HG03095 (cell line): ENCODE measurements around the gene ADAMTS1.
"Not testable (repeated sequence)": the region's sequence is repeated elsewhere in the genome, so short reads cannot be mapped to it uniquely, and the experiment has no call there.

Experiments
- ATAC-seq: cut with Tn5 transposase; IDR thresholded peaks from one replicate; pipeline ENCODE4 v1.9.1; 2021; ENCODE audit warnings: moderate library complexity; ENCODE audit not compliant: unreplicated experiment

Gene ADAMTS1

DNA sequence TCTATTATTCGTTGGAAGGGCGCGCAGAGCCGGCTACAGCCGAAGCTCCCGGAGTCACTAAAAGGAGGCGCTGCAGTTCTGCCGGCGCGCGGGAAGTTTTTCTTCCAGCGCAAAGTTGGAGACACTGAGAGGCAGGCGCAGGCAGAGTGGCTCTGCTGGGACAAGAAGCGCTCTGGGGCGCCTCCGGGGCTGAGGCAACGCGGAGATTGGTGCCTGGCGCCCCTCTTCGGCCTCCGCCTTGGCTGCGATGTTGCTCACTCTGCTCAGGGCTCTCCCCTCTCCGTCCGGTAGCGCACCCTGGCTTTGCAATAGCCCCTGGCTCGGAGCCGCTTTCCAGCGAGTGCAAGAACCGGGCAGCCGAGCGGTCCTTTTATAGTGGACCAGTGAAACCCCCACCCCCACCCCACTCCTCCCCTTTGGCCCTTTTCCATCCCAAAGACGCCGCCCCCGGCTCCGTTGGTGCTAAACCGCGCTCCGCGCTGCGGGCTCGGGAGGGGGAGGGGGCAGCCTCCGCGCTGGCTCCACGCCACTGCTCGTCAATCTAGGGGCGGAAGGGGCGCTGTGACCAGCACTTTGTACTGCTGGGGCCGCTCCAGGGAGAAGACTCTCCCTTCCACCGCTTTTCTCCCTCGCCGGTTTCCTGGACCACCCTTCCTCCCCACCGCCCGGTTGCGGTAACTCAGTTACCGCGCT is at the start of gene ADAMTS1:
Gene ADAMTS1, minus strand, starts transcription at position 344 of the 693 bp plus-strand sequence. CDS start 455 bp downstream, outside the sequence.
- ATAC-seq = no peak

DNA sequence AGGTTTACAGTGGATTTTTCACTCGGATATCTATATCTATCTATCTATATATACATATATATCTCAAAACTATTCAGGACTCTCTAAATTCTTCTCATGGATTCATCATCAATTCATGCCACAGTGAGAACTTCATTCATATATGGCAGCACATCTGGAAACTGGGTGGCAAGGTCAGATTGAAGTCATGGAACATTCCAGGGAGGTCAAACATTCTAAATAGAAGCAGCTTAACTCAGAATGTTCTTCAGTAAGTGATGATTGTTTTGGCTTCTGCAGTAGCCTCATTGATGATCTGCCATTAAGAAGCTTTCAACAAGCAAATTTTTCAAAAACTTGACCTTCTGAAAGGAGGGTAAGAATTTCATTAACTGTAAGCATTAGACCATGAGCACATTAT is 46.9 kb upstream of the ADAMTS1 start:
- ATAC-seq = no peak

DNA sequence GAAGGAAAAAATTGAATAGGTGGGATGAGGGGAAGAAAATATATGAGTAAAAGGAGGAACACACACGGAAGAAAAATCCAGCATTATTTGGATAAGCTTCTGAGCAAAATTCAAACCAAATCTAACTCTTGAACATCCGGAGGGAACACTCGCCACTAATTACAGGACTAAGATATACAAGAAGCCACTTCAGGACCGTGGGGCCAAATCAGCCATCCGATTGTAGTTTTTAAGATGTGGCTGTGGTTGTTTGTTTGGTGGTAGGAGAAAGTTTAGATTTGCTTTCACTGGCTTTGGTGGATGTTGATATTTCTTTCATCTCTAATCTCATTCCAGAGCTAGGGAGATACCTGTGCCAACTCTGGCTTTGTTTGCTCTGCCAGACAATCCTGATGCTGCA is 43.7 kb upstream of the ADAMTS1 start:
- no peak for ATAC-seq

DNA sequence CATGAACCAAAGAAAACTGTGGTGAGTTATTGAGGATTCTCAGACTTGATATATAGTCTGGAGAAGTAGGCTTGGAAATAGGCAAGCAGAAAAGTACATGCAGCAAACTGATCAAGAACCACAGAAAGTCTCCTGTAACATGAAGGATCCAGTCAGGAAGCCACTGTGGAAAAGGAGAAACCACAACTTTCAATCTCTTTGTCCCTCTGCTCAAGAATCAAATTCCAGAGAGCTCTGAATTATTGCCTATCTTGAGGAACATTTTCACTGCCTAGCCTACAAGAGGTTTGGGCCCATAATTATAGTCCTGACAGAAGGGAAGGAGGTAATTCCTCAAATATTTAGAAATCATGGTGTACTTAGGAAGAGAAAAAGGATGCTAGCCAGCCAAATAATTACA is 43.0 kb upstream of the ADAMTS1 start:
- ATAC-seq = no peak

DNA sequence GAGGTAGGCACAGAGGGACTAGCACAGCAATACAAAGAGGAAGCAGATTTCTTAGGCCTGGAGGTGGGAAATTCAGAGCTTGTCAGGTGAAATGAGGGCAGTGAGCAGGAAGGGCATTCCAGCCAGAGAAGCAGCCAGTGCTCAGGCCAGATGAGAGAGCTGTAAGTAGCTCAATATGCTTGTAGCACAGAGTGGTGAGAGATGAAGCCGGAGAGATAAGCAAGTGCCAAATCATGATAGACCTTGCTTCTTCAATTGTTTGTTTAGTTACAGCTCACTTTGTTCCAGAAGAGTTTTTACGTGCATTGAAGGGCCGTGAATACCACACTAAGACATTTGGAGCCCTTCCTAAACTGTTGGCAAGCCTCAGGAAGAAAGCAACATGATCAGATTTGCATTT is 42.0 kb upstream of the ADAMTS1 start:
- ATAC-seq = no peak

DNA sequence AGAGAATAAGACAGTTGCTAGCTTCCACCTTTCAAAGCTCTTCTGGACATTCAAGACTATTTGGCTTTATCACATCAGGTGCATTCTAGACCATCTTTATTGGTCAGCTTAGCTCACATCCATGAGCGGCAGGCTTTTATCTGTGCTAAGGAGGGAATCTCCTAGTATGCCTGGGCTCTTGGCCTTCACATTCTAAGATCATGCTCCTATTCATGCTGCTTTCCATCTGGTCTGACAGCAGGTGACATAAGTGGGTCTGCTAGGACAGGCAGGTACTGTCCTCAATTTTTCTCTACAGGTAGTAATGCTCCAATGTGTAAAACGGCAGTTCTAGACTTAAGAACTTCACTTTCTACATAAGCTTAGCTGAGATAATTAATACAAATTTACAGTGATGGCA is 39.2 kb upstream of the ADAMTS1 start:
- no peak for ATAC-seq

DNA sequence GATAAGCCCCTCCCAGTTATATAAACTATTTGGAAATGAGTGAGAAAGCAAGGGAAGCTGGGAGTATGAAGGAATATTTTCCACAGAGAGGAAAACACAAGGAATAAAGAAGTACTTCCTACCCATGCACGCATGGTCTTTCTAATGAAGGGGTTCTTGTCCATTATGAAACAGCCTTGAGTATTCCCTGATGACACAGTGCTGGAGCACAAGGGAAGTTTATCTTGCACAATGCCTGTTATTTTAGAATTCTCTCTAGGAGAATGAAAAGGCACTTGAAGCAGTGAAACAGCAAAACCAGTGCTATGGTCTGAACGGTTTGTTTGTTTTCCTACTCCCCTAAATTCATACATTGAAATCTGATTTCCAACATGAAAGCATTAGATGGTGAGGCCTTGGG is 38.6 kb upstream of the ADAMTS1 start:
- ATAC-seq = no peak

DNA sequence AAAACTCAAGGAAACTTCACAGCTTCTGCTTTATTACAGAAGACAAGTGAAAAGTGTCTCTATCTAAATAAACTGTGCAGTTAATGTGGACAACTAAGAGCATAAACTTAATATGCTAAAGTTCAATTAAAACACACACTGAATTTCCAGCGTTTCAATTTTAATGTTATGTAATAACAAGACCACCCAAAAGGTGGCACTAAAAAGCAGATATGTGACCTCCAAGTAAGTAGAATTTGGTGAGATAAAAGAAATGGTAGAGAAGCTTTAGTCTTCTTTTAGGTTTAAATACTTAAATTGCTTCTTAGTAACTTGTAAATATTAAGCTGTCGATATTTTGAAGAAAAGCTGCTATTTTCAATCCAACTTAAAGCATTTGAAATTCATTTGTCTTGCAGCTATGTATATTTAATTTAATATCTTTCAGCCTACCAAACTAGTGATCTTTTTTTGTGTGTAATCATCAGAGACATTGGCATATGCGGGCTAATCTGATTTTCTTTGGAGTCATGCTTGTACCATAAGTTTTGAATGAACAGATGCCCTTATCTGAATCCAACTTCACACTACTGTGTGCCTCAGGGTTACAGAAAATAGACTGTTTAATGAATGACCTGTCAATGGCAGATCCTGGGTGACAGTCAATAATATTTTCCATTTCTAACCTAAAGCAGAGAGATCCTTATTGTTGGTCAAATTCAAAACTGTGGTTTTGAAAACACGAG is 36.5 kb upstream of the ADAMTS1 start:
- no peak for ATAC-seq

DNA sequence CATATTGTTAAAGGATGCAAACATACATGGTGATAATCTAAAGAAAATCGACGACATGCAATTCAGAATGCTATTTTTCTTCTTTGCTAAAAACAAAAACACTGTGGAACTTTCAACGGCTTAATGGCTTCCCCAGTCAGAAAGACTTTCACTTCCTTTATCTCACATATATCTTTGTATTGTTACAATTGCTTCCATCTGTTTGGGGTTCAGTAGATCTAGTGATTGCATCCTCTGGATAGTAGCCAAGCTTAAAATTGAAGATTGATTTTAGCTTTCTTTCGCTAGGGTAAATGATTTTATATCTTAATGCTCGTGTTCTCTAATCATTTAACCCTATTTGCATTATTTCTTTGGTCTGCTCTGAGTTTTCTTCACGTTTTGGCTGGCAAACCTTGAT is 31.8 kb upstream of the ADAMTS1 start:
- no peak for ATAC-seq

DNA sequence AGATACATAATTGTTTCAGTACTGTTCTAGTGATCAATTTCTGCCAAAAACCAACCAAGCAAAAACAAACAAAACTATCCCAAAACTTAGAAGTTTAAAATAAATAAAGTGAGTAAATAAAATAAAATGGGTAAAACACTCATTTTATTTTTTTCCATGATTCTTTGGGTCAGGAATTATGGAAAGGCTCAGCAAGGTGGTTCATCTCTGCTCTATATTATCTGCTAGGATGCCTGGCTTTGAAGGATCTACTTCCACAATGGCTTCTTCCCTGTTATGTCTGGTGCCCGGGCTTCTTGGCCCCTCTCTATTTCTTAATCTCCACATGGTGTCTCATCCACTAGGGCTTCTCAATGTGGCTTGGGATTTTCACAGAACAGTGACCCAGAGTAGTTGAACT is 29.1 kb upstream of the ADAMTS1 start:
- no peak for ATAC-seq

DNA sequence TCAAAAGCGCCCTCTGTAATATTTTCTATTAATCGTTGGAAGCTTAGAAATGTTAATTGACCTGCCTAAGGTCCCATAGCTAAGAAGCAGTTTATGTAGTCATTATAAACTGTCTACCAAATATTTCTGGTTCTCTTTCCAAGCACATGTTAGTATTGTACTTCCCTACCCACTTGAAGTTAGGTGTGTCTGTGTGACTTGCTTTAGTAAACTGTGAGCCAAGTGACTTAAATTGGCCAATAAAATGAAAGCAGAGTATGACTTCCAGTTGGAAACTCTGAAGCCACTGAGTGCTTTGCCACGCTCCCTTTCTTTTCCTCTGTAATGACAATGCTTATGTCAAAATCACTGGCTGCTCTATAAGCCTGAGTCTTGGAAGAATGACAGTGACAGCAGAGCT is 20.6 kb upstream of the ADAMTS1 start:
- ATAC-seq = no peak

DNA sequence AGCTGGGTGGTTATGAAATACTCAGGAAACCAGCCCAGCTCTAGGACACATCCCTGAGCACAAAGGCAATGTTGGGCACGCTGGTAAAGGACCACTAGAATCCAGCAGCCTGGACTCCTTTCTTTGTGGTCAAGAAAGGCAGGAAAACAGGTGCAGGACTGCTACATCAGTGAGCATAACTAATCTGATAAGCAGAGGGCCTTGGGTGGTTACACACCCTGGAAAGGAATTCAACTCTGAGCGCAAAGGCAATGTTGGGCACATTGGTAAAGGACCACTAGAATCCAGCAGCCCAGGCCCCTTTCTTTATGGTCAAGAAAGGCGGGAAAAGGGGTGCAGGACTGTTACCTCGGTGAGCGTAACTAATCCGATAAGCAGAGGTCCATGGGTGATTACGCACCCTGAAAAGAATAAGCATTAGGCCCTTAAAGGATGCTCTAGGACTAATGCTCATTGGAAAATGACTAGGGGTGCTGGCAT is 11.7 kb upstream of the ADAMTS1 start:
- ATAC-seq = not testable (repeated sequence)

DNA sequence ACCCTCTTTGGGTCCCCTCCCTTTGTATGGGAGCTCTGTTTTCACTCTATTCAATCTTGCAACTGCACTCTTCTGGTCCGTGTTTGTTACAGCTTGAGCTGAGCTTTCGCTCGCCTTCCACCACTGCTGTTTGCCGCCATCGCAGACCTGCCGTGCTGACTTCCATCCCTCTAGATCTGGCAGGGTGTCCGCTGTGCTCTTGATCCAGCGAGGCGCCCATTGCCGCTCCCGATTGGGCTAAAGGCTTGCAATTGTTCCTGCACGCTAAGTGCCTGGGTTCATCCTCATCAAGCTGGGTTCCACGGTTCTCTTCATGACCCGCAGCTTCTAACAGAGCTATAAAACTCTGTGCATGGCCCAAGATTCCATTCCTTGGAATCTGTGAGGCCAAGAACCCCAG is 9.5 kb upstream of the ADAMTS1 start:
- ATAC-seq = not testable (repeated sequence)

DNA sequence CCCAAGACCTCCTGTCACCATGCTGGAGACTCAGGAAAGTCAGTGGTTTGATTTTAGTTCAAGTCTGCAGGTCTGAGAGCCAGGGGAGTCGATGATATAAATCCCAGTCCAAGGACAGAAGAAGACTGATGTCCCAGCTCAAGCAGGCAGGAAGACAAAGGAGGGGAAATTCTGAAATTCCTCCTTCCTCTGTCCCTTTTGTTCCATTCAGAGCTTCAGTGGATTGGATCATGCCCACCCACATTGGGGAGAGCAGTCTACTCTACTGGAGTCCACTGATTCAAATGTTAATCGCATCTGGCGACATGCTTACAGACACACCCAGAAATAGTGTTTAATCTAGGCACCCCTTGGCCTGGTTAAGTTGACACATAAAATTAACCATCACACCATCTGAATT is 7.2 kb upstream of the ADAMTS1 start:
- no peak for ATAC-seq

DNA sequence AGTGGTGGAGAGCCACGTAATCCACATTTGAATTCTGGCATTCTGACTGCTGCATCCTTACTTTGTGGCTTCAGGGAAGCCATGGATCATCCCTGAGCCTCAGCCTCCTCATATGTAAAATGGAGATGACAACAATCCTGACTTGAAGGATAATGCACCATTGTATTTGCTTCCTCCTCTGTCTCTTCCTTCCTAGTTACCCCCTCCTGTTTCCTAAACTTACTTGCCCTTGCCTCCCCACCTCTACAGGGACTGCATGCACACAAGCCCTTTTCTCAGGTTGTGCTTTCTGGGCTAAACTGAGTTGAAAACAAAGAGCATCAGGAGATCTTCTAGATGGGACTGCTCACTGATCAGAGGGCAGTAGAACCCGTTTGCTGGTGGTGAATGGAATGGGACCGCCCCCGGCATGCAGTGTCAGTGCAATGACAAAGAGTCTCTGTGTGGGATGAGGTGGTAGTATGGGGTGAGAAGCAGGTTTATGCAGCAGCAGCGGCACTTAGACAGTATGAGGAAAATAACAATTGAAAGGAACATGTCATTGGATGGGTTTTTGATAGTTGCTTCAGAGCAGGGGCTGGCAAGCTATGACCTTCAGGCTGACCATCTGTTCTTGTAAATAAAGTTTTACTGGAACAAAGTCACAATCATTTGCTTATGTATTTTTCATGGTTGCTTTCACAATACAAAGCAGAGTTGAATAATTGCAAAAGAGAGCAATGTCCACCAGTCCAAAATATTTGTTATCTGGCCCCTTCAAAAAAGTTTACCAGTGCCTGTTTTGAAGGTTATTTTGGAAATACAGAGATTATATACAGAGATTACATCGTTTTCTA is 6.1 kb upstream of the ADAMTS1 start:
- ATAC-seq = no peak

DNA sequence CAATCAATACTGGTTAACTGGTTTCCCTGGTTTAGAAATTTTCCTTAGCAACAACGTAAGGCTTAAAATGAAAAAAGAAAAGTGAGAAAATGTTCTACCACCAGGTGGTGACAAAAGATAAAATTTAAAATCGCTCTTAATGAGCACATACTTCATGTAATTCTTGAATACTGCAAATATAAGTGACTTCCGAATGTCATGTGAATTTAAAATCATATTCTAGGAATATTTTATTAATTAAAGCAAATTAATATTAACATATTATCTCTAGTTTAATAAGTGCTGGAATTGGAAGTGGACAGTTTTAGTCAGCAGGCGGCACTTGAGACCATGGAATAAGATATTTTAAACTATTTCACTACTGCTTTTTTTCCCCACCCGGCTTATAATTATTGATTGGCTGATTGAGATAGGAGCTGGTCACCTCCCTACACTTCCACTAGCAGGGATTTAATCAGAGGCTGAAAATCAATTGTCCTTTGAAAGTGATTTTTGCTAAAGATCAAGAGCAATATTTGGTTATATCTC is 5.0 kb upstream of the ADAMTS1 start:
- no peak for ATAC-seq

DNA sequence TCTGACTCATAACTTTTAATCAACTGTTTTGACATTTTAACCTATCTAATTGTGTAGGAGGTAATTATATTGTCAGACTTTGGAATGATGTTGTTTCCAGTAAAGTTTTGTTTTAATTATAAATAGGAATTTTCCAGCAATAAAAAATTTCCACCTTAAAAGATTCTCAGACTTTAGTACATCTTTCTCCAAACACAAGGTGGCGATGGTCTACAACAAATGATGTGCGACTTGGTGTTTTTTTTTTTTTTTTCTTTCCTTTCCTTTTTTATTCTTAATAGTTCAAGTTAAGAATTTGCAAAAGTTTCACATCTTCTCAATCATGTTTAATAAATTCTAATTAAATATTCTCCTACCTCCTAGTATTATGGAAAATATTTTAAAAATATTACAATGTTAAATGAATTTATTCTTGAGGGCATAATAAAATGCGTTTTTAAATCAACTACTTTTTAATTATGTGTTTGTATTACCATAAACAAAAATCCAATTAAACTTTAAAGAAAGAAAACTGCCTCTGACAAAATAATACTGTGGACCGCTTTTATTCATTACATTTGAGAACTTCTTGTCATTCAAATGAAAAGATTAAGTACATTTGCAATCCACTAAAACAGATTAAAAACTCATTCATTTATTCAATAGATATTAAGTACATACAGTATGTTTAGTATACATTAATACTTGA is 4.4 kb upstream of the ADAMTS1 start:
- ATAC-seq = no peak

DNA sequence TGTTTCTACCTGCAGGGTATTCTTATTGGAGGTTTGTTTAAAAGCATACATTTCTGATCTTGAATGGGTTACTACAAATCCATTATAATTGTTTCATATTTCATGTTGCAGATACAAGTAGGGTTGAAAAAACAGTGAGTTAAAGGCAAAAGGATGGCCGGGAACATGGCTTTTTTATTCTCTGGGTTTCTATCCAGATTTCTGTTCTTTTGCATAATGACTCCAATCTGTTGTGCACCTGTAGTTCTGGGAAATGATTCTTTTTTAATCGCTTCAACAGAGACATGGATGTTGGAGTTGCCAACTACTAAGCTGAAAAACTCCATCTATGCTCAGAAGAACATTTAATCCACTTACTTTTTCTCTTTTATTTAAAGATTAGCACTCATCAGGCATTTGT is 2.7 kb upstream of the ADAMTS1 start:
- ATAC-seq = no peak

DNA sequence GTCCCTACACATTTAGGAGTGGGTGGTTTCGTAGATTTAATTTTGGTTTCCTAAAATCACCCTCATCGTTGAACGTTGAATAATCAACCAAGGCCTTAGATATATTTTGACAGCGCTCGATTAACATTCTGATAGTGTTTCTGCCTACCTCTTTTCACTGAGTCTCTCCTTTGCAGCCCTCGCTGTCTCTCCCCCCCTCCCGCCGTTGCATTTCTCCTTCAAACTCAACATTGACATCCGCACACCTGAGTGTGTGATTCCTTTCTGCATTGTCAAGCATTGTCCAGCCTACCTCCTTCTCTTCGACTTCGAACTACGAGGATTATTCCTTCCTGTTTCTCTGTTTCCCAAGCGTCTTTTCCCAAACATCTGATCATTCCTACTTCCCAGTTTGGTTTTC is 1.8 kb upstream of the ADAMTS1 start:
- no peak for ATAC-seq

DNA sequence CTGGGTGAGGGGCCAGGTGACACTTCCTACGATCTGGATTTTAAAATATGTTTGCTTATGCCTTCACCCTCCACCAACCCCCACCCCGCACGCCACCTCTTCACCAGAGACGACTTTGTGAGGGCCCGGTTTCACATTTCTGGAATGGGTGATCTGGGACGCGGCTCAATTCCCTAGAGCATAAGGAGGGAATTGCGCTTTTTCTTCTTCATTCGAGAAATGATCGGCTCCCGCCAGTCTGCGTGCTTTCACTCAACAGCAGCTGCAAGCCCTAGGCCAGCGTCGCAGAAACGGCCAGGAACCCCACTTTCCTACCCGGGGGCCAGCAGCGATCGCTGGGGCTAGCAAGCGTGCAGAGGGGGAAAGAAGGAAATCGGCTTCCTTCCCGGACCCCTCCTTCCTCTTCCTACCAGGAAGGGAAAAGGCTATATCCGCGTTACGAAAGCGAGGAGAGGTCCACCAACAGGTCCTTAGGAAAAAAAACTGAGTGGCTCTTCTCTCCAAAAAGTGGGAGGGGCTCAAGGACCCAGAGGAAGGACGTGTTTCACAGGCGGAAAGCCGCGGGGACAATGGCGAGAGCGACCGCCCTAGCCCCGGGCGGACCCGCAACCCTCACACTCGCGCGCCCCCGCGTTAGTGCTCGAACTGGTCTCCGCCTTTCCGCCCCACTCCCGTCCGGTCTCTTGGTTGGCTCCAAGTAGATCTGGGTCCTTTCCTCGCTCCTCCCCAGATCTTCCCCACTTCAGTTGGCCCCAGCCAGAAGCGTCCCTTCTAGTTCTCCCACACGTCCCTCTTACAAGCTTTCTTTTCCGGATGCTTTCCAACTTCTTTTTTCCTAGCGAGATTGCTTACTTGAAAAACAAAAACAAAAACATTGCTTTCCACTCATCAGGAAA is 1.1 kb upstream of the ADAMTS1 start:
- no peak for ATAC-seq
